Measurements from ENCODE around the gene PKN1. TPM values are rescaled to one million over a fixed set of nuclear protein-coding genes. Genes with fewer than 3 reads are reported as not detected.

The PKN1 gene
- total and polyA plus RNA-seq, 4 donors: 13.7 to 41.6 (median 22.3) TPM

DNA sequence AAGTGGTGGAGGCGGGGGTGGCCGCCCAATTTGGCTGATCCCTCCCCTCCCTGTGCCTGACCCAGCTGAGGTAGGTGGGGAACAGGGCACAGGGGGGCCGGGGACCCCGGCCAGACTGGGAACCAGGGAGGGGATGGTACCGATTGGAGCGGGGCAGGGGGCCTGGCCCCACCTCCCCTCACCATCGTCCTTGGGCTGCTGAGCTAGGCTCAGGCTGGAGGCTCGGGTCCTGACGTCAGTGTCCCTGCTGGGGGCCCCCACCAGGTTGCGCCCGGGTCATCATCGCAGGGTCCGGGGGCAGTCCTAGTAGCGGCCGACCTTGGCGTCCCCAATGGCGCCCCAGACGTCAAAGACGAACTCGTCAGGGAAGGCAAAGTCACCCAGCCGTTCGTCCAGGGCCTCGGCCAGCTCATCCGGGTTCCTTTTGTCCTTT, 45.0 kb downstream of the PKN1 start (continued):
- TF ChIP-seq, protein P1, sequence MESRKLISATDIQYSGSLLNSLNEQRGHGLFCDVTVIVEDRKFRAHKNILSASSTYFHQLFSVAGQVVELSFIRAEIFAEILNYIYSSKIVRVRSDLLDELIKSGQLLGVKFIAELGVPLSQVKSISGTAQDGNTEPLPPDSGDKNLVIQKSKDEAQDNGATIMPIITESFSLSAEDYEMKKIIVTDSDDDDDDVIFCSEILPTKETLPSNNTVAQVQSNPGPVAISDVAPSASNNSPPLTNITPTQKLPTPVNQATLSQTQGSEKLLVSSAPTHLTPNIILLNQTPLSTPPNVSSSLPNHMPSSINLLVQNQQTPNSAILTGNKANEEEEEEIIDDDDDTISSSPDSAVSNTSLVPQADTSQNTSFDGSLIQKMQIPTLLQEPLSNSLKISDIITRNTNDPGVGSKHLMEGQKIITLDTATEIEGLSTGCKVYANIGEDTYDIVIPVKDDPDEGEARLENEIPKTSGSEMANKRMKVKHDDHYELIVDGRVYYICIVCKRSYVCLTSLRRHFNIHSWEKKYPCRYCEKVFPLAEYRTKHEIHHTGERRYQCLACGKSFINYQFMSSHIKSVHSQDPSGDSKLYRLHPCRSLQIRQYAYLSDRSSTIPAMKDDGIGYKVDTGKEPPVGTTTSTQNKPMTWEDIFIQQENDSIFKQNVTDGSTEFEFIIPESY (IDR thresholded peaks at IDR 0.05): no peak
- TF ChIP-seq, protein P2, sequence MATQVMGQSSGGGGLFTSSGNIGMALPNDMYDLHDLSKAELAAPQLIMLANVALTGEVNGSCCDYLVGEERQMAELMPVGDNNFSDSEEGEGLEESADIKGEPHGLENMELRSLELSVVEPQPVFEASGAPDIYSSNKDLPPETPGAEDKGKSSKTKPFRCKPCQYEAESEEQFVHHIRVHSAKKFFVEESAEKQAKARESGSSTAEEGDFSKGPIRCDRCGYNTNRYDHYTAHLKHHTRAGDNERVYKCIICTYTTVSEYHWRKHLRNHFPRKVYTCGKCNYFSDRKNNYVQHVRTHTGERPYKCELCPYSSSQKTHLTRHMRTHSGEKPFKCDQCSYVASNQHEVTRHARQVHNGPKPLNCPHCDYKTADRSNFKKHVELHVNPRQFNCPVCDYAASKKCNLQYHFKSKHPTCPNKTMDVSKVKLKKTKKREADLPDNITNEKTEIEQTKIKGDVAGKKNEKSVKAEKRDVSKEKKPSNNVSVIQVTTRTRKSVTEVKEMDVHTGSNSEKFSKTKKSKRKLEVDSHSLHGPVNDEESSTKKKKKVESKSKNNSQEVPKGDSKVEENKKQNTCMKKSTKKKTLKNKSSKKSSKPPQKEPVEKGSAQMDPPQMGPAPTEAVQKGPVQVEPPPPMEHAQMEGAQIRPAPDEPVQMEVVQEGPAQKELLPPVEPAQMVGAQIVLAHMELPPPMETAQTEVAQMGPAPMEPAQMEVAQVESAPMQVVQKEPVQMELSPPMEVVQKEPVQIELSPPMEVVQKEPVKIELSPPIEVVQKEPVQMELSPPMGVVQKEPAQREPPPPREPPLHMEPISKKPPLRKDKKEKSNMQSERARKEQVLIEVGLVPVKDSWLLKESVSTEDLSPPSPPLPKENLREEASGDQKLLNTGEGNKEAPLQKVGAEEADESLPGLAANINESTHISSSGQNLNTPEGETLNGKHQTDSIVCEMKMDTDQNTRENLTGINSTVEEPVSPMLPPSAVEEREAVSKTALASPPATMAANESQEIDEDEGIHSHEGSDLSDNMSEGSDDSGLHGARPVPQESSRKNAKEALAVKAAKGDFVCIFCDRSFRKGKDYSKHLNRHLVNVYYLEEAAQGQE (IDR thresholded peaks at IDR 0.05): no peak
- TF ChIP-seq RAD21 (IDR thresholded peaks at IDR 0.05) (no peak), JUND (IDR thresholded peaks at IDR 0.05) (no peak), YY1 (IDR thresholded peaks at IDR 0.05) (no peak), HNF4A (conservative IDR thresholded peaks at IDR 0.05) (no peak), RXRA (IDR thresholded peaks at IDR 0.05) (no peak)

DNA sequence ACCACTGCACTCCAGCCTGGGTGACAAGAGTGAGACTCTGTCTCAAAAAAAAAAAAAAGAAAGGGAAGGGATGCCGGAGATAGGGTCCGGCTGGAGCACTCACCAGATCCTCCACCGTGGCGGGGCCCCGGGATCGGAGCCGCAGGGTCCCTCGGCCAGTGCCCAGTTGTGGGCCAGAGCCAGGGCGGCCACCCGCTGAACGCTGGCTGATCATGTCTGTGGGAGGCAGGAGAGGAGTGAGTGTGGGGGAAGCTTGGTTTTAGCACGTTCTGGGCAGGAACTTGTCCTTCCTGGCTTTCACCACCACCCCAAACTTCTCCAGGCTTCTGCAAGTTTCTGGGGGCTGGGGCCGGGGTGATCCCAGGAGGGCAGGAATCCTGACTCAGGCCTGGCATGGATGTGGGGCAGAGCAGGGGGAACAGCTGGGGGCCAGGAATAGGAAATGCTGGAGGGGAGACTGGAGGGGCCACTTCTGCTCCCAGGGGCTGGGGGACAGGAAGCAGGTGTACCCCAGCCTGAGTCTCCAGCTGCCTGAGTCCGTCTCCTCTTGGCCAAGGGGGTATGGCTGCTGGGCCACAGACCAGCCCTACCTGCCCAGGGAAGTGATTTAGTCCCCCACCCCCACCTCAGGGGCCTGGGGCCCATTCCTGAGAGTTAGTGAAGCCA, 46.3 kb downstream of the PKN1 start:
- Histone ChIP-seq H3K36me3 (ENCODE audit: control insufficient read depth in 4 of 4, insufficient read depth in 3 of 4, low read depth in 1 of 4, low read length in 3 of 4) (peaks cover 2 to 16% (median 5%) of the 10 kb centered on the region in 4 donors), H3K4me1 (ENCODE audit: control insufficient read depth in 4 of 4, insufficient read depth in 4 of 4, low read length in 3 of 4) (peaks cover 0 to 5% (median 3%) of the 10 kb centered on the region in 4 donors), H3K27me3 (ENCODE audit: control insufficient read depth in 4 of 4, insufficient read depth in 4 of 4, low read length in 3 of 4) (no peaks in the 10 kb centered on the region), H3K9ac (ENCODE audit: low read depth in 1 of 2, low read length in 2 of 2) (no peak overlapping the region), H3K4me3 (ENCODE audit: low read depth in 1 of 3, low read length in 3 of 3) (no peak overlapping the region), H3K27ac (ENCODE audit: low read depth in 1 of 2, low read length in 2 of 2) (no peak overlapping the region), H3K9me3 (ENCODE audit: control insufficient read depth in 4 of 4, low read length in 3 of 4) (no peaks in the 10 kb centered on the region)
- WGBS: 91% methylated on average over 14 of the region's 14 CpGs
- TF ChIP-seq, protein P3, sequence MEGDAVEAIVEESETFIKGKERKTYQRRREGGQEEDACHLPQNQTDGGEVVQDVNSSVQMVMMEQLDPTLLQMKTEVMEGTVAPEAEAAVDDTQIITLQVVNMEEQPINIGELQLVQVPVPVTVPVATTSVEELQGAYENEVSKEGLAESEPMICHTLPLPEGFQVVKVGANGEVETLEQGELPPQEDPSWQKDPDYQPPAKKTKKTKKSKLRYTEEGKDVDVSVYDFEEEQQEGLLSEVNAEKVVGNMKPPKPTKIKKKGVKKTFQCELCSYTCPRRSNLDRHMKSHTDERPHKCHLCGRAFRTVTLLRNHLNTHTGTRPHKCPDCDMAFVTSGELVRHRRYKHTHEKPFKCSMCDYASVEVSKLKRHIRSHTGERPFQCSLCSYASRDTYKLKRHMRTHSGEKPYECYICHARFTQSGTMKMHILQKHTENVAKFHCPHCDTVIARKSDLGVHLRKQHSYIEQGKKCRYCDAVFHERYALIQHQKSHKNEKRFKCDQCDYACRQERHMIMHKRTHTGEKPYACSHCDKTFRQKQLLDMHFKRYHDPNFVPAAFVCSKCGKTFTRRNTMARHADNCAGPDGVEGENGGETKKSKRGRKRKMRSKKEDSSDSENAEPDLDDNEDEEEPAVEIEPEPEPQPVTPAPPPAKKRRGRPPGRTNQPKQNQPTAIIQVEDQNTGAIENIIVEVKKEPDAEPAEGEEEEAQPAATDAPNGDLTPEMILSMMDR (IDR thresholded peaks at IDR 0.05; ENCODE audit: low read depth, low read length, missing input control): no peak
- TF ChIP-seq FOXA1 (IDR thresholded peaks at IDR 0.05): no peak
- TF ChIP-seq GABPA (IDR thresholded peaks at IDR 0.05 in 1 of 2, conservative IDR thresholded peaks at IDR 0.05 in 1 of 2): no peak
- no peak for DNase-seq (ENCODE audit: low spot score)

DNA sequence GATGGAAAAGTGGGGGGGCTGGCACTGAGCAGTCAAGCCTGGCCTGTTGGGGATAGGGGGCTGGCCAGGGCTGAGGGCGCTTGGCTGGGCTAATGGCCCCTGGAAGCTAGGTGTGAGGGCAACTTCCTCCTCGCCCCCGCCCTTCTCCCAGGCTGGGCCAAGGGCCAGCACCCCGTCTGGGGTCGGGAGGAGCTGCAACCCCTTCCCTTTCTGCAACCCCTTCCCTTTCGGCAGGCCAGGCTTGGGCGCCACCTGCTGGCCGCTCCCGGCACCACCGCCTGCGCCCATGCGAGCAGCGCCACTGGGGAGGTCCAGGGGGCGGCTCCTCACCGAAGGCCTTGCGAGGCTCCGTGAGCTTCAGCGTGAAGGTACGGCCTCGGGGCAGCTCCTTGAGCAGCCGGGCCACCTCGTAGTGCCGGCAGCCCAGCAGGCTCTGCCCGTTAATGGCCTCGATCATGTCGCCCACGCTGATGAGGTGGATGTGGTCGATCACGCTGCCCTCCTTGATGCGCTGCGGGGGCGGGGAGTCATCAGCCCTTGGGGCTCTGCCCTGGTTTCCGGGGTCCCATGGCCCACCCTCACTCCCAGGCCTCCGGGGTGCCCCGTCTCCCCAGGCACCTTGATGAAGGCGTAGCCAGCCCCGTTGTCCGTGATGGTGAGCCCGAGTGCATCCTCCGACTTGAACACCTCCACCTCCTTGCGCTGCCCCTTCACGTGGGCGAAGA, 47.0 kb downstream of the PKN1 start:
- H3K27ac ChIP-seq (ENCODE audit: low read depth in 1 of 2, low read length in 2 of 2): no peak overlapping the region
- H3K4me3 ChIP-seq (ENCODE audit: low read depth in 1 of 3, low read length in 3 of 3): no peak overlapping the region
- peak; percentile 75 for DNase-seq (ENCODE audit: low spot score)
- 78% methylated on average over 43 of the region's 43 CpGs for WGBS
- no peaks in the 10 kb centered on the region for H3K27me3 ChIP-seq (ENCODE audit: control insufficient read depth in 4 of 4, insufficient read depth in 4 of 4, low read length in 3 of 4)
- H3K9ac ChIP-seq (ENCODE audit: low read depth in 1 of 2, low read length in 2 of 2): no peak overlapping the region
- H3K36me3 ChIP-seq (ENCODE audit: control insufficient read depth in 4 of 4, insufficient read depth in 3 of 4, low read depth in 1 of 4, low read length in 3 of 4): peaks cover 2 to 16% (median 5%) of the 10 kb centered on the region in 4 donors
- H3K9me3 ChIP-seq (ENCODE audit: control insufficient read depth in 4 of 4, low read length in 3 of 4): no peaks in the 10 kb centered on the region
- H3K4me1 ChIP-seq (ENCODE audit: control insufficient read depth in 4 of 4, insufficient read depth in 4 of 4, low read length in 3 of 4): peaks cover 0 to 2% (median 2%) of the 10 kb centered on the region in 4 donors
- TF ChIP-seq JUND (IDR thresholded peaks at IDR 0.05) (no peak), SP1 (IDR thresholded peaks at IDR 0.05) (no peak), RXRA (IDR thresholded peaks at IDR 0.05) (no peak), EGR1 (IDR thresholded peaks at IDR 0.05; ENCODE audit: low read depth in 2 of 2) (no peak), RAD21 (IDR thresholded peaks at IDR 0.05) (peak; percentile 20 to 68), NR2F2 (IDR thresholded peaks at IDR 0.05) (no peak), TAF1 (conservative IDR thresholded peaks at IDR 0.05) (no peak), FOXA1 (IDR thresholded peaks at IDR 0.05) (no peak), GABPA (IDR thresholded peaks at IDR 0.05 in 1 of 2, conservative IDR thresholded peaks at IDR 0.05 in 1 of 2) (no peak), HNF4G (IDR thresholded peaks at IDR 0.05) (no peak)
- TF ChIP-seq, protein P2 (IDR thresholded peaks at IDR 0.05): no peak
- TF ChIP-seq, protein P4, sequence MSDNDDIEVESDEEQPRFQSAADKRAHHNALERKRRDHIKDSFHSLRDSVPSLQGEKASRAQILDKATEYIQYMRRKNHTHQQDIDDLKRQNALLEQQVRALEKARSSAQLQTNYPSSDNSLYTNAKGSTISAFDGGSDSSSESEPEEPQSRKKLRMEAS (IDR thresholded peaks at IDR 0.05): no peak
- TF ChIP-seq, protein P5, sequence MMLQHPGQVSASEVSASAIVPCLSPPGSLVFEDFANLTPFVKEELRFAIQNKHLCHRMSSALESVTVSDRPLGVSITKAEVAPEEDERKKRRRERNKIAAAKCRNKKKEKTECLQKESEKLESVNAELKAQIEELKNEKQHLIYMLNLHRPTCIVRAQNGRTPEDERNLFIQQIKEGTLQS (IDR thresholded peaks at IDR 0.05): no peak

Data from liver (tissue), 9 donors.